H1 (cell line): ENCODE data around the gene CD244. TPM values are rescaled to one million over a fixed set of nuclear protein-coding genes. Genes with fewer than 3 reads are reported as not detected.

Experiments used
- ASH2L ChIP-seq: fragments of 200-600, 300-600 bp; sonication (generic); IDR thresholded peaks from one replicate; pipeline ENCODE4 v1.7.1; 2017; ENCODE audit warnings: low read length
- polyA plus RNA-seq, 7 experiments: library from polyadenylated mRNA; depleted of rRNA in 3 of 7; stranded (reverse) in 5 of 7; unstranded in 2 of 7; fragments of >200 nt in 5 of 7; fragments of 200-250 nt in 2 of 7; gene quantifications; 1 replicate in 5 of 7; 2 replicates in 1 of 7; 4 replicates in 1 of 7; pipeline versions ENCODE4 v1.2.1 to v1.2.3, GENCODE V29; 2011 to 2013; ENCODE audit warnings: missing spikeins in 2 of 7, mixed read lengths in 2 of 7
- total RNA-seq: library from RNA; stranded (reverse); fragmentation: NEBNext Ultra II Directional; extraction: Animal tissue kit (Norgen Biotek cat#: 25700); gene quantifications from 2 replicates; pipeline ENCODE4 v1.2.1, GENCODE V29; 2021

The CD244 gene
- total and polyA plus RNA-seq, 2 of the 8 experiments (the other 6 are each of a cell fraction or from before 2014, with no cell fraction given), result not detected

DNA sequence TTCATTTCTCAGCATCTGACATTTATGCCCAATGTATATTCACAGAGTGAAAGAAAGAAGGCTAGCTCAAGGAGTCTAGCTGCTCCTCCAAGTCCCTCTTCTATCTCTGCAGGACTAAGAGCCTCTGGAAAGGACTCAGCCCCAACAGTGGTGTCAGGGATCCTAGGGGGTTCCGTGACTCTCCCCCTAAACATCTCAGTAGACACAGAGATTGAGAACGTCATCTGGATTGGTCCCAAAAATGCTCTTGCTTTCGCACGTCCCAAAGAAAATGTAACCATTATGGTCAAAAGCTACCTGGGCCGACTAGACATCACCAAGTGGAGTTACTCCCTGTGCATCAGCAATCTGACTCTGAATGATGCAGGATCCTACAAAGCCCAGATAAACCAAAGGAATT, 63.0 kb downstream of the CD244 start (continued):
- no peak for TF ChIP-seq ASH2L
- TF ChIP-seq, all 59 proteins: peak for 0
